Muscle of back (tissue), 11 donors: ENCODE results near the gene S100A1. TPM values are rescaled to one million over a fixed set of nuclear protein-coding genes. Genes with fewer than 3 reads are reported as not detected.
A peak's percentile ranks its signal among the peaks of the same experiment; 100 is the strongest.
"Not testable (repeated sequence)": the region's sequence is repeated elsewhere in the genome, so short reads cannot be mapped to it uniquely, and the experiment has no call there.

Experiments
- DNase-seq, 3 donors: peaks; one replicate each; pipeline versions ENCODE4 v3.0.0 to v3.0.0-alpha.2; 2013
- polyA plus RNA-seq, 10 donors: library from polyadenylated mRNA; unstranded; fragments of 120-200 nt; gene quantifications; one replicate each; pipeline ENCODE4 v1.2.1, GENCODE V29; 2013; ENCODE audit not compliant: insufficient read length in 10 of 10

Gene S100A1
- polyA plus RNA-seq, 10 donors: 2.6 to 16.6 (median 10.0) TPM

GRCh38 chr1:153652805-153653500 lies 24.7 kb downstream of the S100A1 start:
- DNase-seq: no peak

GRCh38 chr1:153655333-153655732 lies 27.1 kb downstream of the S100A1 start:
- DNase-seq: no peak

- peak; percentile 87 to 98 (median 95) for DNase-seq
These were observed 30.4 kb downstream of the S100A1 start, which contains the start of gene SNAPIN for GRCh38 chr1:153658400-153659174. Gene SNAPIN, plus strand, starts transcription at chr1:153658703. Its CDS starts 41 bp downstream, at chr1:153658744.

GRCh38 chr1:153659175-153659534 lies 30.9 kb downstream of the S100A1 start:
- DNase-seq: no peak

- no peak for DNase-seq
These were observed 31.4 kb downstream of the S100A1 start for GRCh38 chr1:153659656-153660055.

- no peak for DNase-seq
These were observed 33.0 kb downstream of the S100A1 start for GRCh38 chr1:153661111-153661708.

DNA sequence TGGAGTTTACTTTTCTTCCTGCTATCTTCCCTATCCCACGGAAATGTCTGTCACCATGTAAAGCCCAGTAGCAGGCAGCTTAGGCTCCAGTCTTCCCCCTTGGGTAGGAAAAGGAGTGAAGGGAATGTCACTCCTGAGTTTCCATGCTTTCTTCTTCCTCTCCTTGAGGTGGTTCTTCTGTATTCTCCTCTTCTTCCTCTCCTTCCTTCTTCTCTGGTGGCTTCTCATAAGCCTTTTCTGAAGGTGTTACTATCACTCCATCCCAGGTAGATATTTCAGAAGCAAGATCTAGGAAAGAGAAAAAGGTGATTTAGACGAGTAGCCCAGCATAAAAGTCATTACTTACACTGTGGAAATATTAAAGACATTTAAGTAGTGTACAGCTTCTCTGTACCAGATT lies 34.0 kb downstream of the S100A1 start:
- no peak for DNase-seq

GRCh38 chr1:153663211-153663610 lies 35.0 kb downstream of the S100A1 start:
- no peak for DNase-seq

DNA sequence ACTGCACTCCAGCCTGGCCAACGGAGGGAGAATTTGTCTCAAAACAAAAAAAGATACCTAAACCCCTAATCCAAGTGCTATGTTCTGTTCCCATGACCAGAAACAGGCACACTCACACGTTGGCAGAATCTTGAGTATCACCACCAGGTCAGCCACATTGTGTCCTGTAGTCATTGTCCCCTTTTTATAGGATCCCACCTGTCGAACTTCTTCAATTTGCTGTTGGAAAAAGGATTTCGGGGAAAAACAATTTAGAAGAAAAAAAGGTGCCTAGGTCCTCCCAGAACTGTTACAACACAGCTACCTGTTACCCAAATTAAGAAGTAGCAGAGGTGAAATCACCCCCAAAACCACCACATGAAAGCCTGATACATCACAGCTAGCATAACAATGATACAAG lies 39.2 kb downstream of the S100A1 start:
- DNase-seq: no peak

DNA sequence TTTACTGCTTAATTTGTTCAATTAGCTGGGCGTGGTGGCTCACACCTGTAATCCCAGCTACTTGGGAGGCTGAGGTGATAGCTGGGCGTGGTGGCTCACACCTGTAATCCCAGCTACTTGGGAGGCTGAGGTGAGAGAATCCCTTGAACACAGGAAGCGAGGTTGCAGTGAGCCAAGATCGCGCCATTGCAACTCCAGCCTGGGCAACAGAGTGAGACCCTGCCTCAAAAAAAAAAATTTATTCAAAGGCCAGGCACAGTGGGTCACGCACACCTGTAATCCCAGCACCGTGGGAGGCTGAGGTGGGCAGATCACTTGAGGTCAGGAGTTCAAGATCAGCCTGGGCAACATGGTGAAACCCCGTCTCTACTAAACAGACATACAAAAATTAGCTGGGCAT lies 40.4 kb downstream of the S100A1 start:
- not testable (repeated sequence) for DNase-seq

DNA sequence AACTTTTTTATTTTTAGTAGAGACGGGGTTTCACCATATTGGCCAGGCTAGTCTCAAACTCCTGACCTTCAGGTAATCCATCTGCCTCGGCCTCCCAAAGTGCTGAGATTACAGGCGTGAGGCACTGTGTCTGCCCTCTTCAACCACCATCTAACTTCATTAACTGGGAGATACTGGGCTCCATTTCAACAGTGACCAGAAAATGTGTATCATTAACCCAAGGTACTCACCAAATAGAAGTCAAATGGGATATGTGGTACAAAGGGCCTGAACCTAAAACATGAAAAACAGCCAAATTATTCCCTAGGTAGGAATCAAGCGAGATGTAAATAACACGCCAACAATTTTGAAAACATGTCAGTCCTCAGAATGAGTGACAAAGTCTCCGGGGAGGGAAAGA lies 41.4 kb downstream of the S100A1 start:
- DNase-seq: no peak

DNA sequence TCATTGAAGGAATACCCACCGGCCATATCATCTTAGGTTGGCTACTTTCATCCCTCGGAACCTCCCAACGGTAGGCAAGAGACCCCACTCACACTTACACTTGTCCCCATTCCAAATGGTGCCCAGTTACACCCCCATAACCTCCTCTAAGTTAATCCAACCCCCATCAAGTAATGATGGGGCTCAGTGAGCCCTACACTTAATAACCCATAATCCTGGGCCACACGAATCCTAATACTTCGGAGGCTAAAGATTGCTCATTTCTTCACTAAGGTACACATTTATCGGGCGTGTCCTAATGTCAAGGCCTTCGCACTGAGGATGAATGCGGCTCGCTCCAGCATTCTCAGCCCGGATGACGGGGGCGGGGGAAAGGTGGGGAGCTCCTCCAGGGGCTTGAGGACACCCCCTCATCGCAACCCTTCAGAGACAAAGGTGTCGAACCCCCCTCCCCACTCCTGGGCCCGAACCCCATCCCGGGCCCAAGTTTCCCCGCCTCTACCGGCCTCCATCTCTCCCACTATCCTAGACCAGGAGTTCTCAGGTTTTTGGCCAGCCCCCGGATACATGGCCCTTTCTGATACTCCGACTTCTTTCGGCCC lies 42.1 kb downstream of the S100A1 start:
- DNase-seq: no peak

DNA sequence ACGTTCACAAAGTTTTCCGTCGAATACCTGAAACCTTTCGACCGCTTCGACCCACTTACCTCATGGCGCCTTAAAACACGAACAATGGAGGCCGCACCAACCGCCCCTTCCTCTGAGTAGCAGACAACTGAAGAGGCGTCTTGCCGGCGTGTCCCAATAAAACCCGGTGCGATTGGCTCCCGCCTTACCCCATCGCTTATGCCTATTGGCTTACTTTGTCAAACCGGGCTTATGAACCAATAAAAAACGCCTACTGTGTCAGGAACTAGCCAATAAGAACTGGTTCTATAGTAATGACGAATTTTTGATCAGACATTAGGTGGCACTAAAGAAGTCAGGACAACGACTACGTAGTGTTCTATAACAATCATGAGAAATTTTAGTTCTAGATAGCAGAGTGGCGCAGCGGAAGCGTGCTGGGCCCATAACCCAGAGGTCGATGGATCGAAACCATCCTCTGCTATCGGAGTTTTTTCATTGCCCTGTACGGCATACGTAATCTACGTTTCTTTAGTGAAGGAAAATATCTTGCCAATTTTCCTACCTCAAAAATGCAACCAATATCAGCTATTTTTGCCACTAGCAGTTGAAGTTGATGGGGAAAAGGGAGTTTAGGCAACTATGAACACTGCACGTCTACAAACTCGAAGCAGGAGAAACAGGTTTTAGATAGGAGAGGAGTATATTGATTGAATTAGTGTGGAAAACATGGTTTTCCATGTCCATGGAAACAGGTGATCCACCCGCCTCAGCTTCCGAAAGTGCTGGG lies 42.8 kb downstream of the S100A1 start, which contains the start of gene ILF2:
TSS of gene ILF2 (minus strand) at position 135 of the 769 bp plus-strand sequence. CDS start at position 64, 71 bp downstream.
- peak; percentile 98 to 99 (median 99) for DNase-seq

DNA sequence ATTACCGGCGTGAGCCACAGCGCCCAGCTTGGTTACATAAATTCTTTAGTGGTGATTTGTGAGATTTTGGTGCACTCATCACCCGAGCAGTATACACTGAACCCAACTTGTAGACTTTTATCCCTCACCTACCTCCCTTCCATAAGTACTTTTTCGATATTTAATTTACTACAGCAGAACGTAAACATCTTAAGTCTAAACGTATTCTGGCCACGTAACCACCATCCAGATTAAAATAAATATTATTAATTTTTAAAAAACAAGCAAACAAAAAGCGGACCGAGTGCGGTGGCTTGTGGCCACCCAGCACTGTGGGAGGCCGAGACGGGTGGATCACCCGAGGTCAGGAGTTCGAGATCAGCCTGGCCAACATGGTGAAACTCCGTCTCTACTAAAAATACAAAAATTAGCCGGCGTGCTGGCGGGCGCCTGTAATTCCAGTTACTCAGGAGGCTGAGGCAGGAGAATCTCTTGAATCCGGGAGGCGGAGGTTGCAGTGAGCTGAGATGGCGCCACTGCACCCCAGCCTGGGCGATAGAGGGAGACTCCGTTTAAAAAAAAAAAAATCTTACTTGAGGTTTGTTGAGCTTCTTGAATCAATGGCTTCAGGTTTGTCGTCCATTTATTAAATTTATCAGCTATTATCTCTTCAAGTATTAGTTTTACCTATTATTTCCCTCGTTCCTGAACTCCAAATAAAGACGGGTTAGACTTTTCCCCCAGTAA lies 43.6 kb downstream of the S100A1 start:
- DNase-seq: not testable (repeated sequence)

DNA sequence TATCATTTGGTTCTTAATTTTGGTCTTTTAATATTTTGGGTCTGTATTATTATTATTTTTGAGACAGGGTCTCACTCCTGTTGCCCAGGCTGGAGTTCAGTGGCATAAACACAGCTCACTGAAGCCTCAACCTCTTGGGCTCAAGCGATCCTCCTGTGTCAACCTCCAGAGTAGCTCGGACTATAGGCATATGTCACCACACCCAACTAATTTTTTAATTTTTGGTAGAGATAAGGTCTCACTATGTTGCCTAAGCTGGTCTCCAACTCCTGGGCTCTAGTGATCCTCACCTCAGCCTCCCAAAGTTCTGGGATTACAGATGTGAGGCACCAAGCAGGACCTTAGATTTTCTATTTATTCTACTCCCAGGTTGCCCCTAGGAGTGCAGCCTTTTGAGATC lies 45.3 kb downstream of the S100A1 start:
- no peak for DNase-seq

- peak in 2 of 3 donors; percentile 62 to 83 for DNase-seq
These were observed 49.7 kb downstream of the S100A1 start for GRCh38 chr1:153677718-153678518.

DNA sequence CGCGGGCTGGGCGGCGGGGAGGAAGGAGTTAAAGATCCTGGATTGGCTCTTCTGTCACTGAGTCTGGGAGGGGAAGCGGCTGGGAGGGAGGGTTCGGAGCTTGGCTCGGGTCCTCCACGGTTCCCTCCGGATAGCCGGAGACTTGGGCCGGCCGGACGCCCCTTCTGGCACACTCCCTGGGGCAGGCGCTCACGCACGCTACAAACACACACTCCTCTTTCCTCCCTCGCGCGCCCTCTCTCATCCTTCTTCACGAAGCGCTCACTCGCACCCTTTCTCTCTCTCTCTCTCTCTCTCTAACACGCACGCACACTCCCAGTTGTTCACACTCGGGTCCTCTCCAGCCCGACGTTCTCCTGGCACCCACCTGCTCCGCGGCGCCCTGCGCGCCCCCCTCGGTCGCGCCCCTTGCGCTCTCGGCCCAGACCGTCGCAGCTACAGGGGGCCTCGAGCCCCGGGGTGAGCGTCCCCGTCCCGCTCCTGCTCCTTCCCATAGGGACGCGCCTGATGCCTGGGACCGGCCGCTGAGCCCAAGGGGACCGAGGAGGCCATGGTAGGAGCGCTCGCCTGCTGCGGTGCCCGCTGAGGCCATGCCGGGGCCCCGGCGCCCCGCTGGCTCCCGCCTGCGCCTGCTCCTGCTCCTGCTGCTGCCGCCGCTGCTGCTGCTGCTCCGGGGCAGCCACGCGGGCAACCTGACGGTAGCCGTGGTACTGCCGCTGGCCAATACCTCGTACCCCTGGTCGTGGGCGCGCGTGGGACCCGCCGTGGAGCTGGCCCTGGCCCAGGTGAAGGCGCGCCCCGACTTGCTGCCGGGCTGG lies 50.5 kb downstream of the S100A1 start, which contains the start of gene NPR1:
TSS of gene NPR1 (plus strand) at position 170 of the 818 bp plus-strand sequence. CDS start at position 591, 421 bp downstream.
- peak in 2 of 3 donors; percentile 57 to 80 for DNase-seq

DNA sequence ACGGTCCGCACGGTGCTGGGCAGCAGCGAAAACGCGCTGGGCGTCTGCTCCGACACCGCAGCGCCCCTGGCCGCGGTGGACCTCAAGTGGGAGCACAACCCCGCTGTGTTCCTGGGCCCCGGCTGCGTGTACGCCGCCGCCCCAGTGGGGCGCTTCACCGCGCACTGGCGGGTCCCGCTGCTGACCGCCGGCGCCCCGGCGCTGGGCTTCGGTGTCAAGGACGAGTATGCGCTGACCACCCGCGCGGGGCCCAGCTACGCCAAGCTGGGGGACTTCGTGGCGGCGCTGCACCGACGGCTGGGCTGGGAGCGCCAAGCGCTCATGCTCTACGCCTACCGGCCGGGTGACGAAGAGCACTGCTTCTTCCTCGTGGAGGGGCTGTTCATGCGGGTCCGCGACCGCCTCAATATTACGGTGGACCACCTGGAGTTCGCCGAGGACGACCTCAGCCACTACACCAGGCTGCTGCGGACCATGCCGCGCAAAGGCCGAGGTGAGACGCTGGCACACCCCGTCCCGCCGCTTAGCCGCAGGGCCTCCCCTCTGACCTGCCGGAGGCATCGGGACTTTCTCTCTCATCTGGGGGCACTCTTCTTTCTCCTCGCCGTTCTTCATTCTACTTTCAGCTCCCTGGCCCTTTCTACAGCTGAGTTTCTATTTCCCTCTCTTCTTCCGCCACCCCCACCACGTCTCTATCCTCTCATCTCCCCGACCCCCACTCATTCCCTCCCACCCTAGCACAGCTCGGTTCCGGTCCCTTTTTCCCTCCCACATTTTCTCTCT lies 51.3 kb downstream of the S100A1 start:
- peak in 2 of 3 donors; percentile 40 to 80 for DNase-seq
